GM18498 (cell line): ENCODE data around the gene ADGRB3.
A peak's percentile ranks its signal among the peaks of the same experiment; 100 is the strongest.
"Not testable (repeated sequence)": the region's sequence is repeated elsewhere in the genome, so short reads cannot be mapped to it uniquely, and the experiment has no call there.

Experiments
- ATAC-seq: cut with Tn5 transposase; IDR thresholded peaks from one replicate; pipeline ENCODE4 v1.9.1; 2021; ENCODE audit warnings: mild to moderate bottlenecking, moderate library complexity; ENCODE audit not compliant: unreplicated experiment

ADGRB3 gene

DNA sequence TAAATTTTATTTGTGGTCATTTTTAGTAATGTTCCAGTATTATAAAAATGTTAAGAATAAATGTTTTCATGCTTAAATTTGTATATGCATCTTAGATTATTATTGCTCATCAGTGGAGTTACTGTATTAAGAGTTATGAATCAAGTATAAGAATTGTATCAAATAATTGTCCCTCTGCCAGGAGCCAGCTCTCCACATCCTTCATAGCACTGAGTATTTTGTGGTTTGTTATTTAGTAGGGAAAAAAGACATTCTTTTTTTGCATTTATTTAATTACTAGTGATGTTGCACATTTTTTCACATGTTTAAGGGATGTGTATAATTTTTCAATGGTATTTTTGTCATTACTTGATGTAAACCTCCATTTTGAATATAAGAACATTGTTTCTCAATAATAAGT, 102.0 kb downstream of the ADGRB3 start:
- no peak for ATAC-seq

- no peak for ATAC-seq
Measured at GRCh38 chr6:68738039-68738438, 103.0 kb downstream of the ADGRB3 start.

DNA sequence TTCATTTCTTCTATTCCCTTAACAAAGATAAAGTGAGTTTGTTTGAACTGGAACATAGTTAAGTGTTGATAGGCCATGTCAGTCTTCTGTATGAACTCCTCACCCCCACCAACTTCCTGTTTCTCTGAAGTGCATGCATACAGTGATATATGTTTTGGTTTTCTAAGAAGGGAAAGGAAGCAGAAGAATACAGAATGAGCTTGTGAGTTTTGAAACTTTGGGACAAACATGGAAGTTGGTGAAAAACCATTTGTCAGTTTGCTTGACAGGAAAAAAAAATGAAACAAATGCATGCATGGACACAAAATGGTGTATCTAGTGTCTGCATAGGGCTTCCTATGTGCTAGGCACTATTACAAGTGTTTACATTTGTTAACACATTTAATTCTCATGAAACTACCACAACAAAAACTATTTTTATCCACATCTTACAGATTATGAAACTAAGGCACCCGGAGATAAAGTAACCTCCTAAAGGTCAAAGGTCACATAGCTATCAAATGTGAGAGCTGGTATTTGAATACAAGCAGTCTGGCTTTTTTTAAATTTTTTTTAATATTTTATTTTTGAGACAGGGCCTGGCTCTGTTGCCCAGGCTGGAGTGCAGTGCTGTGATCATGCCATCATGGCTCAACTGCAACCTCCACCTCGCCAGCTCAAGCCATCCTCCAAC, 105.9 kb downstream of the ADGRB3 start:
- peak; percentile 67 for ATAC-seq

- peak; percentile 32 for ATAC-seq
Measured at GRCh38 chr6:68741501-68742386, 106.7 kb downstream of the ADGRB3 start.

DNA sequence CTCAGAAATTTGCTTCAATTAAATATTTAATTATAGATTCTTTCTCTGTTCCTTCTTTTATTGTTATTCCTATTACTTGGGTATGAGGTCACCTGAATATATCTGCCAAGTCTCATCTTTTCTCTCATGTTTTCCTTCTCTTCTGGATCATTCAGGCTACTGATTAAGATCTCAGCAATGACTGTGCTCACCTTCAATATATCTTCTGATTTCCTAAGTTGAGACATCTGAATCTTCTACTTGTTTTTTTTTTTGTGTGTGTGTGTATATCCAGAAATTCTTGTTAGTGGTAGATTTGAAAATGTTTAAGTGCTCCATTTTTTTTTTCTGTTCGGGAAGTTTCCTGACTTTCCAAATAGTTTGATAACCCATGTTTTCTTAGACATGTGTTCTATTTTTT, 108.0 kb downstream of the ADGRB3 start:
- ATAC-seq: no peak

DNA sequence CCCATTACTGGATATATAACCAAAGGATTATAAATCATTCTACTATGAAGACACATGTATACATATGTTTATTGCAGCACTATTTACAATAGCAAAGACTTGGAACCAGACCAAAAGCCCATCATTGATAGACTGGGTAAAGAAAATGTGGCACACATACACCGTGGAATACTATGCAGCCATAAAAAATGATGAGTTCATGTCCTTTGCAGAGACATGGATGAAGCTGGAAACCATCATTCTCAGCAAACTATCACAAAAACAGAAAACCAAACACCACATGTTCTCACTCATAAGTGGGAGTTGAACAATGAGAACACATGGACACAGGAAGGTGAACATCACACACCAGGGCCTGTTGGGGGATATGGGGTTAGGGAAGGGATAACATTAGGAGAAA, 109.3 kb downstream of the ADGRB3 start:
- not testable (repeated sequence) for ATAC-seq

DNA sequence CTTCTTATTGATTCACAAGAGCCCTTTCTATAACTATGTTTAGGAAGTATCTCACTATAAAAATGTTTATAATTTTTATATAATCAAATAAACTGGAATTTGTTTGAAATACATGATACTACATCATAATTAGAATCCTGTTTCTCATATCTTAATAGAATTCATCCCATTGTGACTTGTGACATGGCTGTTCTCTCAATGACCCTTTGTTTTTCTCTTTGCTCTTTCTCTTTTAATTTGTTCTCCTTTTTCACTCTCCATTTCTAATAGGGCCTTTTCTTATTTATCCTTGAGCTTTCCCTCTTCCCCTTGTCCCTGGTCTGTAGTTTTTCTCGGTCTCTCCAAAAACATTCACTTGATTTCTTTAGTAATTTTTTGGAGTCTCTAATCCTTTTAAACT, 111.3 kb downstream of the ADGRB3 start:
- ATAC-seq: no peak

- ATAC-seq: no peak
Measured at GRCh38 chr6:68747110-68747790, 112.2 kb downstream of the ADGRB3 start.

DNA sequence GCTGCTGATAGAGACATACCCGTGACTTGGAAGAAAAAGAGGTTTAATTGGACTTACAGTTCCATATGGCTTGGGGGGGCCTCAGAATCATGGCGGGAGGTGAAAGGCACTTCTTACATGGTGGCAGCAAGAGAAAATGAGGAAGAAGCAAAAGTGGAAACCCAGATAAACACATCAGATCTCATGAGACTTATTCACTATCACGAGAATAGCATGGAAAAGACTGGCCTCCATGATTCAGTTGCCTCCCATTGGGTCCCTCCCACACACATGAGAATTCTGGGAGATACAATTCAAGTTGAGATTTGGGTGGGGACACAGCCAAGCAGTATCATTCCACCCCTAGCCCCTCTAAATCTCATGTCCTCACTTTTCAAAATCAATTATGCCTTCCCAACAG, 112.8 kb downstream of the ADGRB3 start:
- ATAC-seq: not testable (repeated sequence)

DNA sequence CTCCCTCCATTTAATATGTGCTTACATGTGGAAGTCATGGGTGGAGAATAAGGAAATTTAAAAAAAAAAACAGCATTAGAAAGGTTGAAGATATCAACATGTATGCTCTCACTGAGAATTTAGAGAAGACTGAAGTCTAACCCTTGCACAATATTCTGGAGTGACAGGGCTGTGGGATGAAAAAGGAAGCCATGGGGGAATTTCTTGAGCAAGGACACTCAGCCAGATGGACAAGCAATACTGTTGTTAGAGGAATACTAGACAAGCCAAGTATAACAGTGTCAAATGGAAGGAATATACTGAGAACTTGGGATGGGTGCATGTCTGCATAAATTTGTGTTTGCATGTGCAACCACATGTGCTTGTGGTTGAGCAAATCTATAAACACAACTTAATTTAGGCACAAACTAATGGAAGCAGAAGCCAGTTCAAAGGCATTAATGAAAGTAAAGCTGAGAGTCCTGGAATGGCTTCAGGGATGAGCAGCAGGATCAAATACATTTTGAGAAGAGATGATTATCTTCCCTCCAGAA, 119.7 kb downstream of the ADGRB3 start:
- ATAC-seq: no peak

- no peak for ATAC-seq
Measured at GRCh38 chr6:68756454-68757375, 121.6 kb downstream of the ADGRB3 start.

GRCh38 chr6:68757821-68758220, 122.7 kb downstream of the ADGRB3 start:
- no peak for ATAC-seq

DNA sequence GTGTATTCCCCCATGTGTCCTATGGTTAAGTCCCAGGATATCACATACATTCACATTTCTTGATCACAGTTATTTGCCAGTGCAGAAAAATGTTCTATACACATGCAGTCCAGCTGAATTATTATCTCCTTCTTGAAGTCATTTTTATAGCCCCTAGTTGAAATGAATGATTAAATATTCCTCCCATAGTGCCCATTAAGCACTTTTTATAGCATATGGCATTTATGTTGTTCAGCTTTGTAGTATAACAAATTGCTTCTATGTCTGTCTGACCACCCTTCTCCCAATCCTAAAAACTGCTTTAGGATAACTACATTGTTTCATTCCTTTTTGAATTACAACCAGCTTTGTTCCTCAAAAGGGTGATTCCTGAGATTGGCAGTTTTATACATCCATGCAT, 123.5 kb downstream of the ADGRB3 start:
- ATAC-seq: no peak

- ATAC-seq: no peak
Measured at GRCh38 chr6:68760485-68760884, 125.4 kb downstream of the ADGRB3 start.

- ATAC-seq: no peak
Measured at GRCh38 chr6:68760941-68761676, 126.0 kb downstream of the ADGRB3 start.

- no peak for ATAC-seq
Measured at GRCh38 chr6:68761985-68762384, 126.9 kb downstream of the ADGRB3 start.

DNA sequence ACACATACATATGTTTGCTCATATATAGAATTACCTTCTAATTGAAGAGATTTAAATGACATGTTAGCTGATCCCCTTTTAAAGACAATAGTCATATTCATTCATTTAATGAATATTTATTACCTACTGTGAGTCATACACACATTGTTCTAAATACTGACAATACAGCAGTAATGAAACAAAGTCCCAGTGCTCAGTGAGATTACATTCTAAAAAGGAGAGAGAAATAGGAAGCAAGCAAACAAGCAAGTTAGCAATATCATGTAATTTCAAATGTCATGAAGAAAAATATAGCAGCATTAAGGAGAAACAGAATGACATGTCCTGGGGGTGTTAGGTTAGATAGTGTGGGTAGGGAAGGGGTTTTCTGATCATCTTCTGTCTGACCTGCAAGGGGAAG, 136.3 kb downstream of the ADGRB3 start:
- no peak for ATAC-seq

- ATAC-seq: no peak
Measured at GRCh38 chr6:68774843-68775242, 139.8 kb downstream of the ADGRB3 start.

- ATAC-seq: no peak
Measured at GRCh38 chr6:68776354-68776753, 141.3 kb downstream of the ADGRB3 start.

GRCh38 chr6:68777956-68778355, 142.9 kb downstream of the ADGRB3 start:
- ATAC-seq: no peak
